ENCODE measurements around the gene TNFSF9.

DNA sequence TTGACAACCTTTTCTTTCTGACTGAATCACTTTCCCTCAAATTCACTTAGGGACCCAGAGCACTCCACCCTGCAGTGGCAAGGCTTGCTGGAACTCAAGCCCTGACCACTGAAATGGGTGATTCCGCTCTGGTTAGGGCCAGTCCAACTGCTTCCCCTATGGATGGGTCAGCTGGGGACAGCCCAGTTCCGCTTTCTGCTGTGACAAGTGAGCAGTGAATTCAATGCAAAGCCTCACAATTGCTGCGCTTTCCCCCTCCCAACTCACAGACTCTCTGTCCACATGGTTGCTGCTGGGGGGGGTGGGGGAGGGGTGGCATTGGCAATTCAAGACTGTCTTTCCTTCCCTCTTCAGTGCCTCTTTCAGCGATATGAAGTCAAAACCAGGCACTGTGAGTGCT lies 41.4 kb downstream of the TNFSF9 start:
- TF ChIP-seq, protein P1, sequence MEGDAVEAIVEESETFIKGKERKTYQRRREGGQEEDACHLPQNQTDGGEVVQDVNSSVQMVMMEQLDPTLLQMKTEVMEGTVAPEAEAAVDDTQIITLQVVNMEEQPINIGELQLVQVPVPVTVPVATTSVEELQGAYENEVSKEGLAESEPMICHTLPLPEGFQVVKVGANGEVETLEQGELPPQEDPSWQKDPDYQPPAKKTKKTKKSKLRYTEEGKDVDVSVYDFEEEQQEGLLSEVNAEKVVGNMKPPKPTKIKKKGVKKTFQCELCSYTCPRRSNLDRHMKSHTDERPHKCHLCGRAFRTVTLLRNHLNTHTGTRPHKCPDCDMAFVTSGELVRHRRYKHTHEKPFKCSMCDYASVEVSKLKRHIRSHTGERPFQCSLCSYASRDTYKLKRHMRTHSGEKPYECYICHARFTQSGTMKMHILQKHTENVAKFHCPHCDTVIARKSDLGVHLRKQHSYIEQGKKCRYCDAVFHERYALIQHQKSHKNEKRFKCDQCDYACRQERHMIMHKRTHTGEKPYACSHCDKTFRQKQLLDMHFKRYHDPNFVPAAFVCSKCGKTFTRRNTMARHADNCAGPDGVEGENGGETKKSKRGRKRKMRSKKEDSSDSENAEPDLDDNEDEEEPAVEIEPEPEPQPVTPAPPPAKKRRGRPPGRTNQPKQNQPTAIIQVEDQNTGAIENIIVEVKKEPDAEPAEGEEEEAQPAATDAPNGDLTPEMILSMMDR (IDR thresholded peaks at IDR 0.05) = no peak
- TF ChIP-seq POLR2A (IDR thresholded peaks at IDR 0.05) = no peak

All from body of pancreas (tissue), 4 donors.